ENCODE measurements around the gene FGD5. TPM values are rescaled to one million over a fixed set of nuclear protein-coding genes. Genes with fewer than 3 reads are reported as not detected.

The FGD5 gene
- total and polyA plus RNA-seq, 2 experiments from 2014 or later = 7.4 to 12.2 TPM

DNA sequence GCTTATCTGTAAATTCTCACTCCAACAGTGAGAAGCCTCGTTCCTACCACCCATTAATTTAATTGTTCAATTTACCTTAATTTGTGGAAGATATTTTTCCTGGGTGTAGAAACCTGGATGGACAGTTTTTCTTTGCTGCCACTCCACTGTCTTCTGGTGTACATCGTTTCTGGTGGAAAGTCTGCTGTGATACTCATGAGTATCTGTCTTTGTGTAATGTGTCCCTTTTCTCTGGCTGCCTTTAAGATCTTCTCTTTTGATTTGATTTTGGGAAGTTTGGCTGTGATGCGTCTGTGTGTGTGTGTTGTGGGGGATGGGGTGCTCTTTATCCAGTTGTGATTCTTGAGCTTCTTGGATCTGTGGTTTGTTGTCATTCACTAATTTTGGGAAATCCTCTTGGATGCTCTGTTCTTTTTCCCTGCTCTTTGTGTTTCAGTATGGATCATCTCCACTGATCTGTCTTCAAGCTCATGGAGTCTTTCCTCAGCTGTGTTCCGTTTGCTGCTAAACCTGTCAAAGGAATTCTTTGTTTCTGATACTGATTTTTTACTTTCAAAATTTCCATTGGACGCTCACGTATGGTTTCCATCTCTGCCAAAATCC is 86.4 kb downstream of the FGD5 start:
- peaks cover 7% of the 10 kb centered on the region; the same call in 2 of the 3 replicates for H3K9me3 Mint-ChIP-seq
- Histone ChIP-seq H3K4me2 (no peak overlapping the region), H2AFZ (no peak overlapping the region), H3K79me2 (replicated peaks; ENCODE audit: insufficient read depth) (no peaks in the 10 kb centered on the region), H3K9me2 (ENCODE audit: insufficient read depth) (no peaks in the 10 kb centered on the region), H3K4me3 (no peak overlapping the region), H3K36me3 (ENCODE audit: insufficient read depth) (no peaks in the 10 kb centered on the region), H3F3A (replicated peaks; ENCODE audit: low read depth) (no peaks in the 10 kb centered on the region), H4K20me1 (replicated peaks; ENCODE audit: insufficient read depth) (no peaks in the 10 kb centered on the region), H3K4me1 (ENCODE audit: insufficient read depth) (peaks cover 14% of the 10 kb centered on the region; the same call in 1 of the 2 replicates), H3K27ac (ENCODE audit: low read depth) (no peak overlapping the region), H3K27me3 (ENCODE audit: insufficient read depth) (no peaks in the 10 kb centered on the region)
- H3K27ac Mint-ChIP-seq = no peak overlapping the region
- no peaks in the 10 kb centered on the region for H3K27me3 Mint-ChIP-seq (ENCODE audit: insufficient read depth, low read depth, poor library complexity)
- H3K4me3 Mint-ChIP-seq = no peak overlapping the region
- DNase-seq (ENCODE audit: low spot score) (no peak), ATAC-seq (no peak)
- peaks cover 15% of the 10 kb centered on the region for H3K36me3 Mint-ChIP-seq (ENCODE audit: low read depth)
- peaks cover 14% of the 10 kb centered on the region for H3K4me1 Mint-ChIP-seq
- no peak for TF ChIP-seq EZH2 (IDR thresholded peaks at IDR 0.05; ENCODE audit: low read depth, unreplicated experiment)
- TF ChIP-seq EZH2phosphoT487 (IDR thresholded peaks at IDR 0.05; ENCODE audit: unreplicated experiment) = no peak
- no peak for TF ChIP-seq NANOG (IDR thresholded peaks at IDR 0.05; ENCODE audit: borderline replicate concordance)
- no peak for TF ChIP-seq CREB1 (CRISPR knock-in tag; IDR thresholded peaks at IDR 0.05; ENCODE audit: low read depth)
- no peak for TF ChIP-seq JUNB (IDR thresholded peaks at IDR 0.05; ENCODE audit: unreplicated experiment)
- TF ChIP-seq, protein P1, sequence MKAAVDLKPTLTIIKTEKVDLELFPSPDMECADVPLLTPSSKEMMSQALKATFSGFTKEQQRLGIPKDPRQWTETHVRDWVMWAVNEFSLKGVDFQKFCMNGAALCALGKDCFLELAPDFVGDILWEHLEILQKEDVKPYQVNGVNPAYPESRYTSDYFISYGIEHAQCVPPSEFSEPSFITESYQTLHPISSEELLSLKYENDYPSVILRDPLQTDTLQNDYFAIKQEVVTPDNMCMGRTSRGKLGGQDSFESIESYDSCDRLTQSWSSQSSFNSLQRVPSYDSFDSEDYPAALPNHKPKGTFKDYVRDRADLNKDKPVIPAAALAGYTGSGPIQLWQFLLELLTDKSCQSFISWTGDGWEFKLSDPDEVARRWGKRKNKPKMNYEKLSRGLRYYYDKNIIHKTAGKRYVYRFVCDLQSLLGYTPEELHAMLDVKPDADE (IDR thresholded peaks at IDR 0.05) = no peak
- no peak for TF ChIP-seq REST (IDR thresholded peaks at IDR 0.05; ENCODE audit: unreplicated experiment)
- TF ChIP-seq ZNF114 (CRISPR knock-in tag; IDR thresholded peaks at IDR 0.05) = no peak
- no peak for TF ChIP-seq ZNF331 (CRISPR knock-in tag; IDR thresholded peaks at IDR 0.05; ENCODE audit: low read depth)
- no peak for TF ChIP-seq STAT1 (IDR thresholded peaks at IDR 0.05; ENCODE audit: unreplicated experiment)
- TF ChIP-seq, protein P2, sequence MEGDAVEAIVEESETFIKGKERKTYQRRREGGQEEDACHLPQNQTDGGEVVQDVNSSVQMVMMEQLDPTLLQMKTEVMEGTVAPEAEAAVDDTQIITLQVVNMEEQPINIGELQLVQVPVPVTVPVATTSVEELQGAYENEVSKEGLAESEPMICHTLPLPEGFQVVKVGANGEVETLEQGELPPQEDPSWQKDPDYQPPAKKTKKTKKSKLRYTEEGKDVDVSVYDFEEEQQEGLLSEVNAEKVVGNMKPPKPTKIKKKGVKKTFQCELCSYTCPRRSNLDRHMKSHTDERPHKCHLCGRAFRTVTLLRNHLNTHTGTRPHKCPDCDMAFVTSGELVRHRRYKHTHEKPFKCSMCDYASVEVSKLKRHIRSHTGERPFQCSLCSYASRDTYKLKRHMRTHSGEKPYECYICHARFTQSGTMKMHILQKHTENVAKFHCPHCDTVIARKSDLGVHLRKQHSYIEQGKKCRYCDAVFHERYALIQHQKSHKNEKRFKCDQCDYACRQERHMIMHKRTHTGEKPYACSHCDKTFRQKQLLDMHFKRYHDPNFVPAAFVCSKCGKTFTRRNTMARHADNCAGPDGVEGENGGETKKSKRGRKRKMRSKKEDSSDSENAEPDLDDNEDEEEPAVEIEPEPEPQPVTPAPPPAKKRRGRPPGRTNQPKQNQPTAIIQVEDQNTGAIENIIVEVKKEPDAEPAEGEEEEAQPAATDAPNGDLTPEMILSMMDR (conservative IDR thresholded peaks at IDR 0.05; ENCODE audit: low read depth in 2 of 2) = no peak
- TF ChIP-seq, protein P3, sequence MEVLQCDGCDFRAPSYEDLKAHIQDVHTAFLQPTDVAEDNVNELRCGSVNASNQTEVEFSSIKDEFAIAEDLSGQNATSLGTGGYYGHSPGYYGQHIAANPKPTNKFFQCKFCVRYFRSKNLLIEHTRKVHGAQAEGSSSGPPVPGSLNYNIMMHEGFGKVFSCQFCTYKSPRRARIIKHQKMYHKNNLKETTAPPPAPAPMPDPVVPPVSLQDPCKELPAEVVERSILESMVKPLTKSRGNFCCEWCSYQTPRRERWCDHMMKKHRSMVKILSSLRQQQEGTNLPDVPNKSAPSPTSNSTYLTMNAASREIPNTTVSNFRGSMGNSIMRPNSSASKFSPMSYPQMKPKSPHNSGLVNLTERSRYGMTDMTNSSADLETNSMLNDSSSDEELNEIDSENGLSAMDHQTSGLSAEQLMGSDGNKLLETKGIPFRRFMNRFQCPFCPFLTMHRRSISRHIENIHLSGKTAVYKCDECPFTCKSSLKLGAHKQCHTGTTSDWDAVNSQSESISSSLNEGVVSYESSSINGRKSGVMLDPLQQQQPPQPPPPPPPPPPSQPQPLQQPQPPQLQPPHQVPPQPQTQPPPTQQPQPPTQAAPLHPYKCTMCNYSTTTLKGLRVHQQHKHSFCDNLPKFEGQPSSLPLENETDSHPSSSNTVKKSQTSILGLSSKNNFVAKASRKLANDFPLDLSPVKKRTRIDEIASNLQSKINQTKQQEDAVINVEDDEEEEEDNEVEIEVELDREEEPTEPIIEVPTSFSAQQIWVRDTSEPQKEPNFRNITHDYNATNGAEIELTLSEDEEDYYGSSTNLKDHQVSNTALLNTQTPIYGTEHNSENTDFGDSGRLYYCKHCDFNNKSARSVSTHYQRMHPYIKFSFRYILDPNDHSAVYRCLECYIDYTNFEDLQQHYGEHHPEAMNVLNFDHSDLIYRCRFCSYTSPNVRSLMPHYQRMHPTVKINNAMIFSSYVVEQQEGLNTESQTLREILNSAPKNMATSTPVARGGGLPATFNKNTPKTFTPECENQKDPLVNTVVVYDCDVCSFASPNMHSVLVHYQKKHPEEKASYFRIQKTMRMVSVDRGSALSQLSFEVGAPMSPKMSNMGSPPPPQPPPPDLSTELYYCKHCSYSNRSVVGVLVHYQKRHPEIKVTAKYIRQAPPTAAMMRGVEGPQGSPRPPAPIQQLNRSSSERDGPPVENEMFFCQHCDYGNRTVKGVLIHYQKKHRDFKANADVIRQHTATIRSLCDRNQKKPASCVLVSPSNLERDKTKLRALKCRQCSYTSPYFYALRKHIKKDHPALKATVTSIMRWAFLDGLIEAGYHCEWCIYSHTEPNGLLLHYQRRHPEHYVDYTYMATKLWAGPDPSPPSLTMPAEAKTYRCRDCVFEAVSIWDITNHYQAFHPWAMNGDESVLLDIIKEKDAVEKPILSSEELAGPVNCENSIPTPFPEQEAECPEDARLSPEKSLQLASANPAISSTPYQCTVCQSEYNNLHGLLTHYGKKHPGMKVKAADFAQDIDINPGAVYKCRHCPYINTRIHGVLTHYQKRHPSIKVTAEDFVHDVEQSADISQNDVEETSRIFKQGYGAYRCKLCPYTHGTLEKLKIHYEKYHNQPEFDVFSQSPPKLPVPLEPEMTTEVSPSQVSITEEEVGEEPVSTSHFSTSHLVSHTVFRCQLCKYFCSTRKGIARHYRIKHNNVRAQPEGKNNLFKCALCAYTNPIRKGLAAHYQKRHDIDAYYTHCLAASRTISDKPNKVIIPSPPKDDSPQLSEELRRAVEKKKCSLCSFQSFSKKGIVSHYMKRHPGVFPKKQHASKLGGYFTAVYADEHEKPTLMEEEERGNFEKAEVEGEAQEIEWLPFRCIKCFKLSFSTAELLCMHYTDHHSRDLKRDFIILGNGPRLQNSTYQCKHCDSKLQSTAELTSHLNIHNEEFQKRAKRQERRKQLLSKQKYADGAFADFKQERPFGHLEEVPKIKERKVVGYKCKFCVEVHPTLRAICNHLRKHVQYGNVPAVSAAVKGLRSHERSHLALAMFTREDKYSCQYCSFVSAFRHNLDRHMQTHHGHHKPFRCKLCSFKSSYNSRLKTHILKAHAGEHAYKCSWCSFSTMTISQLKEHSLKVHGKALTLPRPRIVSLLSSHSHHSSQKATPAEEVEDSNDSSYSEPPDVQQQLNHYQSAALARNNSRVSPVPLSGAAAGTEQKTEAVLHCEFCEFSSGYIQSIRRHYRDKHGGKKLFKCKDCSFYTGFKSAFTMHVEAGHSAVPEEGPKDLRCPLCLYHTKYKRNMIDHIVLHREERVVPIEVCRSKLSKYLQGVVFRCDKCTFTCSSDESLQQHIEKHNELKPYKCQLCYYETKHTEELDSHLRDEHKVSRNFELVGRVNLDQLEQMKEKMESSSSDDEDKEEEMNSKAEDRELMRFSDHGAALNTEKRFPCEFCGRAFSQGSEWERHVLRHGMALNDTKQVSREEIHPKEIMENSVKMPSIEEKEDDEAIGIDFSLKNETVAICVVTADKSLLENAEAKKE (CRISPR knock-in tag; IDR thresholded peaks at IDR 0.05) = no peak
- no peak for TF ChIP-seq POLR2AphosphoS5 (IDR thresholded peaks at IDR 0.05; ENCODE audit: low read depth)
